HEK293 (cell line): ENCODE data around the gene ZNF70.
A peak's percentile ranks its signal among the peaks of the same experiment; 100 is the strongest.

Source experiments
- CTCF ChIA-PET: fragments of 350-600 bp; formaldehyde crosslinking; extraction: SDS; loops from one replicate; lab custom pipeline; 2021; ENCODE audit warnings: antibody characterized with exemption; lab: Yijun Ruan, JAX
- POLR2A ChIA-PET: fragments of 300-600 bp; formaldehyde crosslinking; extraction: SDS; loops from one replicate; lab custom pipeline; 2020; ENCODE audit warnings: antibody characterized with exemption, inconsistent platforms; lab: Yijun Ruan, JAX
- H3K27ac ChIP-seq: fragments of 200-500 bp; sonication (Bioruptor generic); 2 replicates; pipeline ENCODE4 v1.5.1; 2014; ENCODE audit warnings: low read depth, low read length, control low read depth, inconsistent platforms; ENCODE audit errors: extremely low read depth
- H3K36me3 ChIP-seq, 2 experiments: fragments of 200-500 bp in 1 of 2; sonication (Bioruptor generic) in 1 of 2; 1 replicate in 1 of 2; 2 replicates in 1 of 2; pipeline ENCODE4 v1.5.1; 2014 to 2017; ENCODE audit warnings: inconsistent platforms in 2 of 2, low read length in 2 of 2; ENCODE audit not compliant: control insufficient read depth in 2 of 2, insufficient read depth in 1 of 2
- H3K4me1 ChIP-seq: fragments of 200-500 bp; sonication (Bioruptor generic); 2 replicates; pipeline ENCODE4 v1.5.1; 2014; ENCODE audit warnings: mild to moderate bottlenecking, low read length, inconsistent platforms; ENCODE audit not compliant: control insufficient read depth, insufficient read depth
- H3K4me3 ChIP-seq: 2 replicates; pipeline ENCODE4 v1.5.1; 2011; ENCODE audit warnings: low read depth, mild to moderate bottlenecking, control low read depth, low read length, moderate library complexity
- H3K9me3 ChIP-seq: fragments of 200-500 bp; sonication (Bioruptor generic); 2 replicates; pipeline ENCODE4 v1.5.1; 2014; ENCODE audit warnings: low read depth, low read length, inconsistent platforms; ENCODE audit not compliant: control insufficient read depth, insufficient read depth
- AEBP2 ChIP-seq: fragments of 450-650 bp; formaldehyde crosslinking; IDR thresholded peaks from 2 replicates; pipeline ENCODE4 v1.5.1; 2016; ENCODE audit warnings: missing biosample characterization, missing genetic modification characterization, borderline replicate concordance
- GLI2 ChIP-seq: fragments of 450-650 bp; formaldehyde crosslinking; IDR thresholded peaks from 2 replicates; pipeline ENCODE4; 2017; ENCODE audit warnings: missing biosample characterization, missing genetic modification characterization, low read depth, borderline replicate concordance
- GLIS1 ChIP-seq: fragments of 450-650 bp; formaldehyde crosslinking; IDR thresholded peaks from 2 replicates; pipeline ENCODE4 v1.5.1; 2016; ENCODE audit warnings: missing biosample characterization, missing genetic modification characterization
- HOXC10 ChIP-seq: sonication (generic); formaldehyde crosslinking; IDR thresholded peaks from 2 replicates; pipeline ENCODE4 v1.8.1; 2023; ENCODE audit warnings: mild to moderate bottlenecking, missing genetic modification reagents
- KLF16 ChIP-seq: fragments of 450-650 bp; formaldehyde crosslinking; IDR thresholded peaks from 2 replicates; pipeline ENCODE4 v1.5.1; 2017; ENCODE audit warnings: missing biosample characterization, missing genetic modification characterization
- MZF1 ChIP-seq: fragments of 450-650 bp; formaldehyde crosslinking; IDR thresholded peaks from 2 replicates; pipeline ENCODE4 v1.5.1; 2017; ENCODE audit warnings: missing biosample characterization, missing genetic modification characterization, borderline replicate concordance
- ZBTB10 ChIP-seq: fragments of 450-650 bp; formaldehyde crosslinking; IDR thresholded peaks from 2 replicates; pipeline ENCODE4 v1.5.1; 2016; ENCODE audit warnings: missing biosample characterization, missing genetic modification characterization
- ZBTB8A ChIP-seq: fragments of 450-650 bp; formaldehyde crosslinking; IDR thresholded peaks from 2 replicates; pipeline ENCODE4 v1.5.1; 2016; ENCODE audit warnings: missing biosample characterization, missing genetic modification characterization
- ZIC2 ChIP-seq: fragments of 450-650 bp; formaldehyde crosslinking; IDR thresholded peaks from 2 replicates; pipeline ENCODE4 v1.5.1; 2016; ENCODE audit warnings: missing biosample characterization, missing genetic modification characterization
- ZNF114 ChIP-seq: fragments of 450-650 bp; formaldehyde crosslinking; IDR thresholded peaks from 2 replicates; pipeline ENCODE4 v1.5.0; 2017; ENCODE audit warnings: missing biosample characterization, missing genetic modification characterization
- ZNF138 ChIP-seq: fragments of 450-650 bp; formaldehyde crosslinking; IDR thresholded peaks from 2 replicates; pipeline ENCODE4 v1.5.1; 2016; ENCODE audit warnings: missing biosample characterization, missing genetic modification characterization, borderline replicate concordance
- ZNF16 ChIP-seq: fragments of 450-650 bp; formaldehyde crosslinking; IDR thresholded peaks from 2 replicates; pipeline ENCODE4 v1.5.1; 2016; ENCODE audit warnings: low read depth, missing biosample characterization, missing genetic modification characterization
- ZNF19 ChIP-seq: fragments of 450-650 bp; formaldehyde crosslinking; IDR thresholded peaks from 2 replicates; pipeline ENCODE4; 2016; ENCODE audit warnings: missing biosample characterization, missing genetic modification characterization, low read depth
- ZNF311 ChIP-seq: fragments of 450-650 bp; formaldehyde crosslinking; IDR thresholded peaks from 2 replicates; pipeline ENCODE4 v1.5.1; 2017; ENCODE audit warnings: missing biosample characterization, missing genetic modification characterization, borderline replicate concordance
- ZNF335 ChIP-seq: fragments of 450-650 bp; formaldehyde crosslinking; conservative IDR thresholded peaks from 2 replicates; pipeline ENCODE4 v1.5.1; 2016; ENCODE audit warnings: missing biosample characterization, missing genetic modification characterization
- ZNF354C ChIP-seq: fragments of 450-650 bp; formaldehyde crosslinking; IDR thresholded peaks from 2 replicates; pipeline ENCODE4 v1.5.1; 2016; ENCODE audit warnings: missing biosample characterization, missing genetic modification characterization, low read depth, borderline replicate concordance
- ZNF473 ChIP-seq: fragments of 450-650 bp; formaldehyde crosslinking; IDR thresholded peaks from 2 replicates; pipeline ENCODE4 v1.5.1; 2017; ENCODE audit warnings: missing biosample characterization, missing genetic modification characterization
- ZNF488 ChIP-seq: fragments of 450-650 bp; formaldehyde crosslinking; IDR thresholded peaks from 2 replicates; pipeline ENCODE4 v1.5.1; 2016; ENCODE audit warnings: missing biosample characterization, missing genetic modification characterization
- ZNF610 ChIP-seq: fragments of 450-650 bp; formaldehyde crosslinking; IDR thresholded peaks from 2 replicates; pipeline ENCODE4 v1.5.1; 2016; ENCODE audit warnings: missing biosample characterization, missing genetic modification characterization, borderline replicate concordance
- ZNF624 ChIP-seq: fragments of 450-650 bp; formaldehyde crosslinking; IDR thresholded peaks from 2 replicates; pipeline ENCODE4 v1.5.1; 2017; ENCODE audit warnings: missing biosample characterization, missing genetic modification characterization
- ZNF645 ChIP-seq: fragments of 450-650 bp; formaldehyde crosslinking; IDR thresholded peaks from 2 replicates; pipeline ENCODE4; 2016; ENCODE audit warnings: missing biosample characterization, missing genetic modification characterization
- ZNF768 ChIP-seq: fragments of 450-650 bp; formaldehyde crosslinking; IDR thresholded peaks from 2 replicates; pipeline ENCODE4 v1.5.1; 2018; ENCODE audit warnings: missing biosample characterization, mild to moderate bottlenecking, missing genetic modification characterization
- ZSCAN30 ChIP-seq: fragments of 450-650 bp; IDR thresholded peaks from 2 replicates; pipeline ENCODE4 v1.5.1; 2018; ENCODE audit warnings: missing biosample characterization, mild to moderate bottlenecking, missing genetic modification characterization, moderate library complexity

The ZNF70 gene

GRCh38 chr22:23769321-23769965 is 18.5 kb upstream of the ZNF70 start:
- ChIA-PET CTCF (interaction anchor here (0.7 to 3.6 kb wide), 4 partner anchors 14 to 80 kb away, joined by 3 to 34 read pairs (median 4); partner anchors contain the start of gene VPREB3), POLR2A (interaction anchor here (0.7 to 1.7 kb wide), 3 partner anchors 19 to 88 kb away, joined by 3 to 18 read pairs (median 5); partner anchors contain the start of genes SLC2A11 and ZNF70)
- H3K27ac ChIP-seq, result no peak overlapping the region
- H3K4me3 ChIP-seq, result no peak overlapping the region
- no peaks in the 10 kb centered on the region for H3K9me3 ChIP-seq
- peaks cover 3% of the 10 kb centered on the region for H3K4me1 ChIP-seq
- TF ChIP-seq ZIC2 (tag by site-specific recombination) (peak; percentile 50), ZNF114 (tag by site-specific recombination) (no peak), GLIS1 (tag by site-specific recombination) (peak; percentile 95)
- H3K36me3 ChIP-seq, result peaks cover 0 to 16% of the 10 kb centered on the region in 2 experiments; a peak in 1 of 3 replicates

- Histone ChIP-seq H3K27ac (peak within 1 kb of the TSS; percentile 50), H3K4me1 (peaks cover 3% of the 10 kb centered on the region)
- TF ChIP-seq ZNF610 (tag by site-specific recombination), result peak; percentile 74; the same call in 1 of the 2 replicates
- TF ChIP-seq ZBTB10, result peak; percentile 73
- TF ChIP-seq ZNF488, result 0 out of 2 replicates have a peak, but pooled peaks have one; percentile 28
- no peak for TF ChIP-seq AEBP2 (tag by site-specific recombination)
- TF ChIP-seq ZNF645 (tag by site-specific recombination), result no peak
- no peak for TF ChIP-seq ZNF16 (tag by site-specific recombination)
- no peak for TF ChIP-seq ZNF138 (tag by site-specific recombination)
- TF ChIP-seq HOXC10 (CRISPR knock-in tag), result no peak
- TF ChIP-seq GLIS1 (tag by site-specific recombination), result peak; percentile 89
- peak; percentile 20; the same call in 1 of the 2 replicates for TF ChIP-seq ZSCAN30 (tag by site-specific recombination)
- TF ChIP-seq ZNF19 (tag by site-specific recombination), result no peak
- no peak for TF ChIP-seq GLI2
- no peak for TF ChIP-seq ZNF311 (tag by site-specific recombination)
- TF ChIP-seq ZBTB8A, result peak; percentile 73
- no peak for TF ChIP-seq ZNF473
- TF ChIP-seq ZNF335 (tag by site-specific recombination), result peak; percentile 69; the same call in 1 of the 2 replicates
- no peak for TF ChIP-seq ZNF354C (tag by site-specific recombination)
- no peak for TF ChIP-seq MZF1 (tag by site-specific recombination)
- TF ChIP-seq ZNF768, result no peak
- TF ChIP-seq KLF16 (tag by site-specific recombination), result peak; percentile 81
- TF ChIP-seq ZNF624 (tag by site-specific recombination), result no peak
Observed at GRCh38 chr22:23767673-23768548, 17.0 kb upstream of the ZNF70 start, which contains the start of gene CHCHD10. Gene CHCHD10, minus strand, starts transcription at chr22:23767972. Its CDS starts 98 bp downstream, at chr22:23767874.

More at GRCh38 chr22:23767673-23768548, 17.0 kb upstream of the ZNF70 start, which contains the start of gene CHCHD10:
- Histone ChIP-seq H3K36me3 (peaks cover 0 to 24% of the 10 kb centered on the region in 2 experiments; a peak in 1 of 3 replicates), H3K4me3 (peak within 1 kb of the TSS; percentile 68), H3K9me3 (no peaks in the 10 kb centered on the region)
- ChIA-PET POLR2A (interaction anchor here (0.6 to 1.6 kb wide), 5 partner anchors 9 to 464 kb away, joined by 5 to 7 read pairs (median 6); partner anchors contain the start of genes SLC2A11 and ZNF70), CTCF (interaction anchor here (0.6 to 3.6 kb wide), 11 partner anchors 9 to 177 kb away, joined by 3 to 34 read pairs (median 3); partner anchors contain the start of genes SLC2A11 and VPREB3)
